Measurements from ENCODE around the gene NUP93. TPM values are rescaled to one million over a fixed set of nuclear protein-coding genes. Genes with fewer than 3 reads are reported as not detected.

The NUP93 gene
- total RNA-seq, 1 experiment from 2014 or later, result 60.2 TPM

DNA sequence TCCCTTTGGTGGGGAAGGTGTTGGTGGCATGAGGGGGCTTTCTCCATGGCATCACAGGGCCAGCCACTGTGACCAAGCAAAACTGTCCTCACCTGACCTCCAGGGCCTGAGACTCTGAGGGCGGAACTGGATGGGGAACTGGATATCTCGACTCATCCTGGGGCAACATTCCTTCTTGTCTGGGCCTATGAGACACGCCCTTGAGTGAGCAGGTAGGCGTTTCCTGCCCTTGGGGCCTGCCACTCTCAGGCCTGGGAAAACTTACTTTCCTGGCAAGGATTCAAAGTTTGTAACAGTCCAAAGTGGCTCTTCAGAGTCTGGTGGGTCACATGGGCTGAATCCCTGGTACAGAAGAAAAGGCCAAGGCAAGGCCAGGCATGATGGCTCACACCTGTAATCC, 38.0 kb upstream of the NUP93 start:
- TF ChIP-seq, protein P1, sequence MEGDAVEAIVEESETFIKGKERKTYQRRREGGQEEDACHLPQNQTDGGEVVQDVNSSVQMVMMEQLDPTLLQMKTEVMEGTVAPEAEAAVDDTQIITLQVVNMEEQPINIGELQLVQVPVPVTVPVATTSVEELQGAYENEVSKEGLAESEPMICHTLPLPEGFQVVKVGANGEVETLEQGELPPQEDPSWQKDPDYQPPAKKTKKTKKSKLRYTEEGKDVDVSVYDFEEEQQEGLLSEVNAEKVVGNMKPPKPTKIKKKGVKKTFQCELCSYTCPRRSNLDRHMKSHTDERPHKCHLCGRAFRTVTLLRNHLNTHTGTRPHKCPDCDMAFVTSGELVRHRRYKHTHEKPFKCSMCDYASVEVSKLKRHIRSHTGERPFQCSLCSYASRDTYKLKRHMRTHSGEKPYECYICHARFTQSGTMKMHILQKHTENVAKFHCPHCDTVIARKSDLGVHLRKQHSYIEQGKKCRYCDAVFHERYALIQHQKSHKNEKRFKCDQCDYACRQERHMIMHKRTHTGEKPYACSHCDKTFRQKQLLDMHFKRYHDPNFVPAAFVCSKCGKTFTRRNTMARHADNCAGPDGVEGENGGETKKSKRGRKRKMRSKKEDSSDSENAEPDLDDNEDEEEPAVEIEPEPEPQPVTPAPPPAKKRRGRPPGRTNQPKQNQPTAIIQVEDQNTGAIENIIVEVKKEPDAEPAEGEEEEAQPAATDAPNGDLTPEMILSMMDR (IDR thresholded peaks at IDR 0.05; ENCODE audit: unreplicated experiment), result no peak
- no TSS peak for BruUV-seq (replicated peaks)
- ChIA-PET CTCF (interaction anchor here (0.6 to 2.4 kb wide), 2 partner anchors 10 to 88 kb away, joined by 3 to 10 read pairs; no protein-coding TSS in a partner anchor), POLR2A (interaction anchor here (0.6 to 4.4 kb wide), 6 partner anchors 9 to 199 kb away, joined by 3 to 27 read pairs (median 17); partner anchors contain the start of genes BBS2, MT1E, MT1X and MT2A)
- peak; percentile 96 for DNase-seq (ENCODE audit: unreplicated experiment)
- intact Hi-C loops (cut with micrococcal nuclease), result no loop called here
- no peaks in the 10 kb centered on the region for H3K9me3 Mint-ChIP-seq (ENCODE audit: unreplicated experiment)
- H3K4me1 Mint-ChIP-seq (ENCODE audit: insufficient read depth, unreplicated experiment), result peaks cover 17% of the 10 kb centered on the region
- no peak overlapping the region for H3K4me3 Mint-ChIP-seq (ENCODE audit: unreplicated experiment)
- no peaks in the 10 kb centered on the region for H3K27me3 Mint-ChIP-seq (ENCODE audit: insufficient read depth, unreplicated experiment)
- H3K27ac Mint-ChIP-seq (ENCODE audit: low read depth, unreplicated experiment), result peak overlapping the region; percentile 73
- peaks cover 6% of the 10 kb centered on the region for H3K36me3 Mint-ChIP-seq (ENCODE audit: insufficient read depth, unreplicated experiment)

DNA sequence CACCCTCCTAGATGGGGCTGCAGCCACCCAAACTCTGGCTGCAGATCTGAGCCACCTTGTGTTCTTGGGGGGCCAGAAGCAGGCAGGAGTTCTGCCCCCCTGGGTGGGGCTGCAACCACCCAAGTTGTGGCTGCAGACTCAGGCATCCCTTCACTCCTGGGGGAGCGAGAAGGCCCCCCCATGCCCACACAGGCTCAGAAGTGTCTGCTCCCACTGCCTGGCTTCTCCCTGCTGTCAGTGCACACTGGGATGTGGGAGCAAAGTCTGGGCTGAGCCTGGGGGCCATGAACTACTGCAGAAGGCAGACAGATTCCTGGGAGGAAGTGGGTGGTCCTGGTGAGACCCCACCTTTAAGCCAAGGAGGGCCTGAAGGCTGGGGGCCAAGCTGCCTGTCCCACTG, 34.7 kb upstream of the NUP93 start:
- POLR2A ChIA-PET, result interaction anchor here (0.6 to 3.1 kb wide), 6 partner anchors 10 to 202 kb away, joined by 3 to 14 read pairs (median 4); partner anchors contain the start of gene MT1X
- Mint-ChIP-seq H3K27ac (ENCODE audit: low read depth, unreplicated experiment) (no peak overlapping the region), H3K9me3 (ENCODE audit: unreplicated experiment) (no peaks in the 10 kb centered on the region)

DNA sequence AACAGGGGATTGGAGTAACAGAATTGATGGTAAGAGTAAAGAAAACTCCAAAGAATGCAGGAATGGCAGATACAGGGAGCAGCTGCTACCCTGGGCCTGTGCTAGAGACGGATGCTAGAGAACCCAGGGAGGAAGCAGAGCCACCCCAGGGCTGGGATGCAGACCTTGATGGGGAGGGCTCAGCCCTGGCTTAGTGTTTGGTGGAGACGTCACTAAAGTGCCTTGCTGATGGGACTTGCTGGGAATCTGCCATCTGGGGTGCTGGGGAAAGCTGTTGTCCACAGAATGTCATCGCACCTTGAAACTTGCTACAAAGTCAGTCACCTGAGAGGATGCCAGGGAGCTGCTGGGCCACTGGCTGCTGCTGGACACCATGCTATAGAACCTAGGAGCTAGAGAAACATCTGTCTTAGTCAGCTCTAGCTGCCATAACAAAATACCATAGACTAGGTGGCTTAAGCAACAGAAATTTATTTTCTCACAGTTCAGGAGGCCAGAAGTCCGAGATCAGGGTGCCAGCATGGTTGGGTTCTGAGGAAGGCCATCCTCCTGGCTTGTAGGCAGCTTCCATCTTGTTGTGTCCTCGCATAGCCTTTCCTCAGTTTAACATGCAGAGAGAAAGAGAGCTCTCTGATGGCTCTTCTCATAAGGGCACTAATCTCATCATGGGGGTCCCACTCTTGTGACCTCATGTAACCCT, 32.3 kb upstream of the NUP93 start:
- no TSS peak for BruUV-seq (replicated peaks)
- intact Hi-C loops (cut with micrococcal nuclease), result no loop called here
- POLR2A ChIA-PET, result interaction anchor here (1.4 to 1.6 kb wide), 2 partner anchors 87 to 246 kb away, joined by 3 to 6 read pairs; partner anchors contain the start of genes NUDT21 and OGFOD1

More for the DNA sequence above, 34.7 kb upstream of the NUP93 start:
- Mint-ChIP-seq H3K4me1 (ENCODE audit: insufficient read depth, unreplicated experiment) (peaks cover 14% of the 10 kb centered on the region), H3K36me3 (ENCODE audit: insufficient read depth, unreplicated experiment) (peaks cover 6% of the 10 kb centered on the region), H3K27me3 (ENCODE audit: insufficient read depth, unreplicated experiment) (no peaks in the 10 kb centered on the region), H3K4me3 (ENCODE audit: unreplicated experiment) (no peak overlapping the region)
- no peak for DNase-seq (ENCODE audit: unreplicated experiment)
- TF ChIP-seq, protein P1 (IDR thresholded peaks at IDR 0.05; ENCODE audit: unreplicated experiment), result no peak
- intact Hi-C loops (cut with micrococcal nuclease), result no loop called here
- CTCF ChIA-PET, result interaction anchor here (0.7 to 1.5 kb wide), 3 partner anchors 118 to 491 kb away, joined by 3 to 4 read pairs (median 3); partner anchors contain the start of genes PSME3IP1 and RSPRY1
- BruUV-seq (replicated peaks), result no TSS peak

More for the DNA sequence above, 32.3 kb upstream of the NUP93 start:
- CTCF ChIA-PET, result interaction anchor here (0.7 to 2.9 kb wide), 4 partner anchors 15 to 184 kb away, joined by 3 to 9 read pairs (median 3); partner anchors contain the start of gene MT1X
- Mint-ChIP-seq H3K27me3 (ENCODE audit: insufficient read depth, unreplicated experiment) (no peaks in the 10 kb centered on the region), H3K27ac (ENCODE audit: low read depth, unreplicated experiment) (no peak overlapping the region), H3K4me3 (ENCODE audit: unreplicated experiment) (no peak overlapping the region), H3K9me3 (ENCODE audit: unreplicated experiment) (no peaks in the 10 kb centered on the region), H3K36me3 (ENCODE audit: insufficient read depth, unreplicated experiment) (no peaks in the 10 kb centered on the region), H3K4me1 (ENCODE audit: insufficient read depth, unreplicated experiment) (peaks cover 11% of the 10 kb centered on the region)
- no peak for DNase-seq (ENCODE audit: unreplicated experiment)
- TF ChIP-seq, protein P1 (IDR thresholded peaks at IDR 0.05; ENCODE audit: unreplicated experiment), result no peak

Measured in MCF 10A (cell line).